ENCODE data around the gene FARP1.

GRCh38 chr13:98503175-98504028, 360.5 kb downstream of the FARP1 start:
- TF ChIP-seq CTCF (IDR thresholded peaks at IDR 0.05) (no peak), POLR2A (IDR thresholded peaks at IDR 0.05; ENCODE audit: low read depth) (no peak)

All from esophagus muscularis mucosa (tissue), 3 donors.